Upper lobe of left lung (tissue), 6 donors: ENCODE results near the gene ELF1. TPM values are rescaled to one million over a fixed set of nuclear protein-coding genes. Genes with fewer than 3 reads are reported as not detected.

Experiments used
- ATAC-seq, 2 donors: fragments of 200-7000 bp; cut with Tn5 transposase; one replicate each; pipeline ENCODE4 v1.9.1; 2022; ENCODE audit warnings: mild to moderate bottlenecking in 2 of 2, moderate library complexity in 2 of 2; ENCODE audit not compliant: low FRiP score in 2 of 2
- DNase-seq, 2 donors: peaks; one replicate each; pipeline ENCODE4 v3.0.0-alpha.2; 2019 to 2020
- H3K27ac ChIP-seq, 4 donors: fragments of 200-600 bp; sonication (generic); one replicate each; pipeline ENCODE4 v1.5.1; 2016 to 2019
- H3K27me3 ChIP-seq, 4 donors: fragments of 200-600 bp; sonication (generic); one replicate each; pipeline ENCODE4 v1.5.1; 2017 to 2019
- H3K36me3 ChIP-seq, 4 donors: fragments of 200-600 bp; sonication (generic); one replicate each; pipeline ENCODE4 v1.5.1; 2016 to 2019
- H3K4me1 ChIP-seq, 4 donors: fragments of 200-600 bp; sonication (generic); one replicate each; pipeline ENCODE4 v1.5.1; 2018 to 2019
- H3K4me3 ChIP-seq, 4 donors: fragments of 200-600 bp; sonication (generic); one replicate each; pipeline ENCODE4 v1.5.1; 2017 to 2019; ENCODE audit warnings: mild to moderate bottlenecking in 2 of 4, moderate library complexity in 1 of 4
- H3K9me3 ChIP-seq, 4 donors: fragments of 200-600 bp; sonication (generic); one replicate each; pipeline ENCODE4 v1.5.1; 2018 to 2019
- EP300 ChIP-seq, 4 donors: sonication (generic); formaldehyde crosslinking; IDR thresholded peaks; one replicate each; pipeline ENCODE4 v1.5.1; 2017; ENCODE audit warnings: antibody characterized with exemption in 4 of 4, control low read depth in 2 of 4
- POLR2A ChIP-seq, 4 donors: fragments of 450-650 bp; IDR thresholded peaks; one replicate each; pipeline ENCODE4 v1.5.1; 2016 to 2017; ENCODE audit warnings: antibody characterized with exemption in 4 of 4, mild to moderate bottlenecking in 2 of 4
- POLR2AphosphoS5 ChIP-seq, 2 donors: sonication (generic); formaldehyde crosslinking; IDR thresholded peaks; one replicate each; pipeline ENCODE4 v1.5.1; 2017; ENCODE audit warnings: antibody characterized with exemption in 2 of 2
- WGBS, 2 donors: methylation state at CpG; one replicate each; pipeline ENCODE4 v1.1.5; 2017 to 2018; 5-methylcytosine and 5-hydroxymethylcytosine counted together
- total RNA-seq, 6 donors: library from RNA; depleted of rRNA in 4 of 6; stranded (reverse); fragments of >200 nt in 4 of 6; gene quantifications; one replicate each; pipeline versions ENCODE4 v1.1.0 to v1.2.1, GENCODE V29; 2016 to 2021
- TF ChIP-seq, protein P1 (sequence below), 6 experiments: fragments of 450-650 bp in 4 of 6; fragments of 200-600 bp in 2 of 6; sonication (generic) in 2 of 6; IDR thresholded peaks; one replicate each; pipeline ENCODE4 v1.5.1; 2016 to 2019; ENCODE audit warnings: antibody characterized with exemption in 6 of 6
- donor health status: DM: no; HTN: no; CAD: no; lungs with moderate emphysema.
- donor health status: DM: no; HTN: yes; CAD: no; lungs with severe emphysema.

The ELF1 gene
- total RNA-seq, 6 donors from 2014 or later = 52.6 to 134 (median 78.6) TPM

- H3K27me3 ChIP-seq = no peaks in the 10 kb centered on the region
- H3K9me3 ChIP-seq = no peaks in the 10 kb centered on the region
- WGBS, 2 donors = 71 to 77% methylated on average over 11 of the region's 11 CpGs
- no peak overlapping the region for H3K4me3 ChIP-seq
- TF ChIP-seq EP300 (IDR thresholded peaks at IDR 0.05) = no peak
- TF ChIP-seq, protein P1, sequence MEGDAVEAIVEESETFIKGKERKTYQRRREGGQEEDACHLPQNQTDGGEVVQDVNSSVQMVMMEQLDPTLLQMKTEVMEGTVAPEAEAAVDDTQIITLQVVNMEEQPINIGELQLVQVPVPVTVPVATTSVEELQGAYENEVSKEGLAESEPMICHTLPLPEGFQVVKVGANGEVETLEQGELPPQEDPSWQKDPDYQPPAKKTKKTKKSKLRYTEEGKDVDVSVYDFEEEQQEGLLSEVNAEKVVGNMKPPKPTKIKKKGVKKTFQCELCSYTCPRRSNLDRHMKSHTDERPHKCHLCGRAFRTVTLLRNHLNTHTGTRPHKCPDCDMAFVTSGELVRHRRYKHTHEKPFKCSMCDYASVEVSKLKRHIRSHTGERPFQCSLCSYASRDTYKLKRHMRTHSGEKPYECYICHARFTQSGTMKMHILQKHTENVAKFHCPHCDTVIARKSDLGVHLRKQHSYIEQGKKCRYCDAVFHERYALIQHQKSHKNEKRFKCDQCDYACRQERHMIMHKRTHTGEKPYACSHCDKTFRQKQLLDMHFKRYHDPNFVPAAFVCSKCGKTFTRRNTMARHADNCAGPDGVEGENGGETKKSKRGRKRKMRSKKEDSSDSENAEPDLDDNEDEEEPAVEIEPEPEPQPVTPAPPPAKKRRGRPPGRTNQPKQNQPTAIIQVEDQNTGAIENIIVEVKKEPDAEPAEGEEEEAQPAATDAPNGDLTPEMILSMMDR (IDR thresholded peaks at IDR 0.05) = no peak
- TF ChIP-seq POLR2A (IDR thresholded peaks at IDR 0.05) = no peak
- H3K4me1 ChIP-seq = peaks cover 30 to 59% (median 38%) of the 10 kb centered on the region in 4 donors
- H3K27ac ChIP-seq = peak overlapping the region; percentile 51 to 83 (median 72)
- DNase-seq (peak in 1 of 2 donors; percentile 46), ATAC-seq (peak in 1 of 2 donors; percentile 20)
- no peaks in the 10 kb centered on the region for H3K36me3 ChIP-seq
Measured at GRCh38 chr13:40992678-40993518, 26.2 kb downstream of the ELF1 start.

GRCh38 chr13:40987606-40988280 is 31.4 kb downstream of the ELF1 start:
- Histone ChIP-seq H3K9me3 (no peaks in the 10 kb centered on the region), H3K27me3 (no peaks in the 10 kb centered on the region), H3K4me1 (peaks cover 43 to 53% (median 45%) of the 10 kb centered on the region in 4 donors), H3K27ac (peak overlapping the region in 2 of 4 donors; percentile 37 to 89), H3K36me3 (no peaks in the 10 kb centered on the region), H3K4me3 (no peak overlapping the region)
- 77 to 86% methylated on average over 2 of the region's 2 CpGs for WGBS, 2 donors
- no peak for TF ChIP-seq POLR2A (IDR thresholded peaks at IDR 0.05)
- no peak for TF ChIP-seq EP300 (IDR thresholded peaks at IDR 0.05)
- no peak for TF ChIP-seq POLR2AphosphoS5 (IDR thresholded peaks at IDR 0.05)
- TF ChIP-seq, protein P1 (IDR thresholded peaks at IDR 0.05) = no peak
- no peak for ATAC-seq
- DNase-seq = no peak

GRCh38 chr13:40986101-40986856 is 32.8 kb downstream of the ELF1 start:
- no peak for TF ChIP-seq POLR2AphosphoS5 (IDR thresholded peaks at IDR 0.05)
- no peak for TF ChIP-seq POLR2A (IDR thresholded peaks at IDR 0.05)
- no peak for TF ChIP-seq EP300 (IDR thresholded peaks at IDR 0.05)
- TF ChIP-seq, protein P1 (IDR thresholded peaks at IDR 0.05) = no peak
- Histone ChIP-seq H3K4me1 (peaks cover 36 to 55% (median 44%) of the 10 kb centered on the region in 4 donors), H3K36me3 (no peaks in the 10 kb centered on the region), H3K9me3 (no peaks in the 10 kb centered on the region), H3K27me3 (no peaks in the 10 kb centered on the region), H3K27ac (peak overlapping the region; percentile 76 to 91 (median 86)), H3K4me3 (no peak overlapping the region)
- 23 to 29% methylated on average over 5 of the region's 5 CpGs for WGBS, 2 donors
- ATAC-seq (peak; percentile 59 to 76), DNase-seq (no peak)

GRCh38 chr13:40985381-40986100 is 33.6 kb downstream of the ELF1 start:
- TF ChIP-seq POLR2AphosphoS5 (IDR thresholded peaks at IDR 0.05) = no peak
- TF ChIP-seq POLR2A (IDR thresholded peaks at IDR 0.05) = no peak
- no peak for TF ChIP-seq EP300 (IDR thresholded peaks at IDR 0.05)
- TF ChIP-seq, protein P1 (IDR thresholded peaks at IDR 0.05) = no peak
- H3K36me3 ChIP-seq = no peaks in the 10 kb centered on the region
- peaks cover 36 to 55% (median 45%) of the 10 kb centered on the region in 4 donors for H3K4me1 ChIP-seq
- peak overlapping the region; percentile 76 to 91 (median 86) for H3K27ac ChIP-seq
- no peaks in the 10 kb centered on the region for H3K27me3 ChIP-seq
- H3K9me3 ChIP-seq = no peaks in the 10 kb centered on the region
- 35 to 37% methylated on average over 5 of the region's 5 CpGs for WGBS, 2 donors
- ATAC-seq (no peak), DNase-seq (no peak)
- H3K4me3 ChIP-seq = peak overlapping the region in 2 of 4 donors; percentile 31 to 35
